ENCODE data around the gene XKR3. TPM values are rescaled to one million over a fixed set of nuclear protein-coding genes. Genes with fewer than 3 reads are reported as not detected.

Gene XKR3
- total RNA-seq, 1 donor from 2014 or later = not detected

- intact Hi-C loops (cut with DNase I) = no loop called here
- H3K36me3 ChIP-seq = no peaks in the 10 kb centered on the region
- H3K9me3 ChIP-seq = no peaks in the 10 kb centered on the region
- H3K27me3 ChIP-seq = no peaks in the 10 kb centered on the region
- no peak overlapping the region for H3K4me3 ChIP-seq
- H3K27ac ChIP-seq = no peak overlapping the region
- TF ChIP-seq, protein P1, sequence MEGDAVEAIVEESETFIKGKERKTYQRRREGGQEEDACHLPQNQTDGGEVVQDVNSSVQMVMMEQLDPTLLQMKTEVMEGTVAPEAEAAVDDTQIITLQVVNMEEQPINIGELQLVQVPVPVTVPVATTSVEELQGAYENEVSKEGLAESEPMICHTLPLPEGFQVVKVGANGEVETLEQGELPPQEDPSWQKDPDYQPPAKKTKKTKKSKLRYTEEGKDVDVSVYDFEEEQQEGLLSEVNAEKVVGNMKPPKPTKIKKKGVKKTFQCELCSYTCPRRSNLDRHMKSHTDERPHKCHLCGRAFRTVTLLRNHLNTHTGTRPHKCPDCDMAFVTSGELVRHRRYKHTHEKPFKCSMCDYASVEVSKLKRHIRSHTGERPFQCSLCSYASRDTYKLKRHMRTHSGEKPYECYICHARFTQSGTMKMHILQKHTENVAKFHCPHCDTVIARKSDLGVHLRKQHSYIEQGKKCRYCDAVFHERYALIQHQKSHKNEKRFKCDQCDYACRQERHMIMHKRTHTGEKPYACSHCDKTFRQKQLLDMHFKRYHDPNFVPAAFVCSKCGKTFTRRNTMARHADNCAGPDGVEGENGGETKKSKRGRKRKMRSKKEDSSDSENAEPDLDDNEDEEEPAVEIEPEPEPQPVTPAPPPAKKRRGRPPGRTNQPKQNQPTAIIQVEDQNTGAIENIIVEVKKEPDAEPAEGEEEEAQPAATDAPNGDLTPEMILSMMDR (IDR thresholded peaks at IDR 0.05) = no peak
- TF ChIP-seq POLR2A (IDR thresholded peaks at IDR 0.05) (no peak), POLR2AphosphoS5 (IDR thresholded peaks at IDR 0.05; ENCODE audit: insufficient read depth in 1 of 2, low read depth in 1 of 2) (no peak)
- DNase-seq (ENCODE audit: extremely low spot score in 2 of 2) = no peak
- no peaks in the 10 kb centered on the region for H3K4me1 ChIP-seq
Observed at GRCh38 chr22:16783930-16784354, 41.3 kb downstream of the XKR3 start.

DNA sequence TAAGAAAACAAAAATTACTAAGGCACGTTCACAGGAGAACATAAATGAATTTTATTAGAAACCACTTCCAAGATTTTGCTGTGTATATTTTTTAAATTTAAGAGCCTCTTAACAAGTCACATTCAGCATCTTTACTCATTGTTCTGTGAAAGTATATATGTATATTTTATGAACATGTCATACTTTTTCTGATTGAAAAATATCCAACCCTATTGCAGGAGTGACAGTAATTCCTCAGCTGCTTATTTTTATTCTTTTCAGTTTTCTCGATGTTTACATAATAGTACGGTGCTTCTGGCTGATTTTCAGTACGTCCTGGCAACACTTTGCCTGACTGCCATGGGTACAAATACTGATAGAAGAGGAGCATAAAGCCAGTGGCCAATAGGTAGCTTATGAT lies 41.8 kb downstream of the XKR3 start:
- intact Hi-C loops (cut with DNase I) = no loop called here

GRCh38 chr22:16781764-16782329 lies 43.4 kb downstream of the XKR3 start:
- Histone ChIP-seq H3K27me3 (no peaks in the 10 kb centered on the region), H3K4me3 (no peak overlapping the region), H3K27ac (no peak overlapping the region), H3K9me3 (no peaks in the 10 kb centered on the region), H3K4me1 (no peaks in the 10 kb centered on the region), H3K36me3 (no peaks in the 10 kb centered on the region)
- DNase-seq (ENCODE audit: extremely low spot score in 2 of 2) = no peak
- TF ChIP-seq POLR2AphosphoS5 (IDR thresholded peaks at IDR 0.05; ENCODE audit: insufficient read depth in 1 of 2, low read depth in 1 of 2) = no peak
- TF ChIP-seq POLR2A (IDR thresholded peaks at IDR 0.05) = no peak
- TF ChIP-seq, protein P1 (IDR thresholded peaks at IDR 0.05) = no peak
- intact Hi-C loops (cut with DNase I) = no loop called here

More for the DNA sequence above, 41.8 kb downstream of the XKR3 start:
- no peak overlapping the region for H3K27ac ChIP-seq
- no peaks in the 10 kb centered on the region for H3K9me3 ChIP-seq
- H3K4me3 ChIP-seq = no peak overlapping the region
- DNase-seq (ENCODE audit: extremely low spot score in 2 of 2) = no peak
- H3K27me3 ChIP-seq = no peaks in the 10 kb centered on the region
- no peak for TF ChIP-seq POLR2A (IDR thresholded peaks at IDR 0.05)
- TF ChIP-seq POLR2AphosphoS5 (IDR thresholded peaks at IDR 0.05; ENCODE audit: insufficient read depth in 1 of 2, low read depth in 1 of 2) = no peak
- TF ChIP-seq, protein P1 (IDR thresholded peaks at IDR 0.05) = no peak
- no peaks in the 10 kb centered on the region for H3K36me3 ChIP-seq
- no peaks in the 10 kb centered on the region for H3K4me1 ChIP-seq

DNA sequence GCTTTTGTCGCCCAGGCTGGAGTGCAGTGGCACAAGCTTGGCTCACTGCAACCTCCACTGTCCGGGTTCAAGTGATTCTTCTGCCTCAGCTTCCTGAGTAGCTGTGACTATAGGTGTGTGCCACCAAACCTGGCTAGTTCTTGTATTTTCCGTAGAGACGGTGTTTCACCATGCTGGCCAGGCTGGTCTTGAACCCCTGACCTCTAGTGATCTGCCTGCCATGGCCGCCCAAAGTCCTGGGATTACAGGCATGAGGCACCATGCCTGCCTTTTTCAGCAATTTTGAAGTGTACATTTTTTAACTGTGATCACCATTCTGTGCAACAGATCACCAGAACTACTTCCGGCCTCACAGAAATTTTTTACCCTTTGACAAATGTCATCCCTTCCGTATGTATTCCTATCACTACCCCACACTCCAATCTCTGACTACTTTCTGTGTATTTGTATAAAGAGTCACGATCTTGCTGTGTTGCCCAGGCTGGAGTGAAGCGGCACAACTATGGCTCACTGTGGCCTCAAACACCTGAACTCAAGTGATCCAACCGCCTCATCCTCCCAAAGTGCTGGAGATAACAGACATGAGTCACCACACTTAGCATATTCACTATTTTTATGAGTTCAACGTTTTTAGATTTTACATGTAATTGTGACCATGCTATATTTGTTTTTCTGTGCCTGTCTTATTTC lies 44.0 kb downstream of the XKR3 start:
- Histone ChIP-seq H3K27me3 (no peaks in the 10 kb centered on the region), H3K27ac (no peak overlapping the region), H3K4me1 (no peaks in the 10 kb centered on the region), H3K4me3 (no peak overlapping the region), H3K9me3 (no peaks in the 10 kb centered on the region), H3K36me3 (no peaks in the 10 kb centered on the region)
- DNase-seq (ENCODE audit: extremely low spot score in 2 of 2) = no peak
- intact Hi-C loops (cut with DNase I) = no loop called here
- TF ChIP-seq POLR2A (IDR thresholded peaks at IDR 0.05) (no peak), POLR2AphosphoS5 (IDR thresholded peaks at IDR 0.05; ENCODE audit: insufficient read depth in 1 of 2, low read depth in 1 of 2) (no peak)
- TF ChIP-seq, protein P1 (IDR thresholded peaks at IDR 0.05) = no peak

DNA sequence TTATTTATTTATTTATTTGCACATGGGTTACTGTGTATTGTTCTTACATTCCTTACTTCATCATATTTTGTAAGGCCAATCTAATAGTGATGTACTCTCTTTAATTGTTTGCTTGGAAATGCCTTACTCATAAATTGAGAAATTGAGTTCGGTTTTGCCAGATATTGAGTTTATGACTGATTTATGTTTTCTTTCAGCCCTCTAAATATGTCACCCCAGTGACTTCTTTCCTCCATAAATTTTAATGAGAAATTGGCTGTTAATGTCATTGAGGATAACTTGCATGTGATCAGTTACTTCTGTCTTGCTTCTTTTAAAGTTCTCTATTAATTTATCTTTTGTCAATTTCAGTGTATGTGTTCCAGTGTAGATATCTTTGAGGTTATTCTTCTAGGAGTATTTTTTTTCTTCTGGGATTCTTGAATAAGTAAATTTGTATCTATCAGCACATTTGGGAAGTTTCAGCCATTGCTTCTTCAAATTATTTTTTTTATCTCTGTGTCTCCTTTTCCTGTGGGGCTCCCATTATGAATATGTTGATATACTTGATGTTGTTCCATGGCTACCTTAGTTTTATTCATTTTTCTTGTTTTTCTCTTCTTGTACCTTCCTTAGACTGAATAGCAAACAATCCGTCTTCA lies 47.8 kb downstream of the XKR3 start:
- Histone ChIP-seq H3K36me3 (no peaks in the 10 kb centered on the region), H3K4me3 (no peak overlapping the region), H3K27me3 (no peaks in the 10 kb centered on the region), H3K27ac (no peak overlapping the region), H3K4me1 (no peaks in the 10 kb centered on the region), H3K9me3 (no peaks in the 10 kb centered on the region)
- DNase-seq (ENCODE audit: extremely low spot score in 2 of 2) = no peak
- no peak for TF ChIP-seq POLR2AphosphoS5 (IDR thresholded peaks at IDR 0.05; ENCODE audit: insufficient read depth in 1 of 2, low read depth in 1 of 2)
- TF ChIP-seq, protein P1 (IDR thresholded peaks at IDR 0.05) = no peak
- TF ChIP-seq POLR2A (IDR thresholded peaks at IDR 0.05) = no peak
- intact Hi-C loops (cut with DNase I) = no loop called here
